ENCODE measurements around the gene INPP4A. TPM values are rescaled to one million over a fixed set of nuclear protein-coding genes. Genes with fewer than 3 reads are reported as not detected.

INPP4A gene
- polyA plus RNA-seq, 1 donor from 2014 or later: 51.4 TPM

DNA sequence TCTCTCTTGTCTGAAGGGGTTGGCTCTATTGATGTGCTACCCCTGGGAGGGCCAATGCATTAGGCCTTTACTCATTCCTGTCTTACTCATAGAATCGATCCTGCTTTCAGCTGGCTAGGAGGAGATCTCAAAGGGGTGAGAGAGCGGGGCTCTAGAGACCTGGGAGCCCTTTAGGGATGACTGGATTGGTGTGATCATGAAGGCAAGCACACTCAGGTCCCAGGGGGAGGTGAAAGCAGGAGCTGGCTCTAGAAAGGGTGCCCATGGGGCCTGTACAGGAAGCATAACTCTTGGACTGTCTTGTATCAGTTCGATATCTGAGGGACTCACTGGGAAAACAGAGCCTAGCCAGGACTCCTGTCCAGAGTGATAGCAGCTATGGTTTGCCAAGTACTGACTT lies 47.8 kb downstream of the INPP4A start:
- Histone ChIP-seq H3K4me3 (ENCODE audit: low read length) (no peak overlapping the region), H4K20me1 (ENCODE audit: insufficient read depth) (no peaks in the 10 kb centered on the region), H3K9ac (ENCODE audit: low read length) (no peak overlapping the region), H2AFZ (ENCODE audit: low read depth, low read length) (no peak overlapping the region), H3K36me3 (ENCODE audit: insufficient read depth, low read length) (no peaks in the 10 kb centered on the region), H3K4me2 (ENCODE audit: low read length) (no peak overlapping the region), H3K79me2 (replicated peaks; ENCODE audit: insufficient read depth, low read length) (peaks cover 24% of the 10 kb centered on the region), H3F3A (ENCODE audit: insufficient read depth, low read length, poor library complexity, severe bottlenecking) (no peaks in the 10 kb centered on the region), H3K27me3 (ENCODE audit: insufficient read depth, low read depth, low read length) (no peaks in the 10 kb centered on the region), H3K9me3 (ENCODE audit: low read length) (peaks cover 5% of the 10 kb centered on the region), H3K9me2 (ENCODE audit: insufficient read depth, low read length) (no peaks in the 10 kb centered on the region), H3K27ac (ENCODE audit: low read length) (no peak overlapping the region)
- no peak for TF ChIP-seq POLR2AphosphoS5 (IDR thresholded peaks at IDR 0.05)
- TF ChIP-seq, protein P1, sequence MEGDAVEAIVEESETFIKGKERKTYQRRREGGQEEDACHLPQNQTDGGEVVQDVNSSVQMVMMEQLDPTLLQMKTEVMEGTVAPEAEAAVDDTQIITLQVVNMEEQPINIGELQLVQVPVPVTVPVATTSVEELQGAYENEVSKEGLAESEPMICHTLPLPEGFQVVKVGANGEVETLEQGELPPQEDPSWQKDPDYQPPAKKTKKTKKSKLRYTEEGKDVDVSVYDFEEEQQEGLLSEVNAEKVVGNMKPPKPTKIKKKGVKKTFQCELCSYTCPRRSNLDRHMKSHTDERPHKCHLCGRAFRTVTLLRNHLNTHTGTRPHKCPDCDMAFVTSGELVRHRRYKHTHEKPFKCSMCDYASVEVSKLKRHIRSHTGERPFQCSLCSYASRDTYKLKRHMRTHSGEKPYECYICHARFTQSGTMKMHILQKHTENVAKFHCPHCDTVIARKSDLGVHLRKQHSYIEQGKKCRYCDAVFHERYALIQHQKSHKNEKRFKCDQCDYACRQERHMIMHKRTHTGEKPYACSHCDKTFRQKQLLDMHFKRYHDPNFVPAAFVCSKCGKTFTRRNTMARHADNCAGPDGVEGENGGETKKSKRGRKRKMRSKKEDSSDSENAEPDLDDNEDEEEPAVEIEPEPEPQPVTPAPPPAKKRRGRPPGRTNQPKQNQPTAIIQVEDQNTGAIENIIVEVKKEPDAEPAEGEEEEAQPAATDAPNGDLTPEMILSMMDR (IDR thresholded peaks at IDR 0.05; ENCODE audit: poor library complexity, severe bottlenecking): no peak
- TF ChIP-seq, protein P2, sequence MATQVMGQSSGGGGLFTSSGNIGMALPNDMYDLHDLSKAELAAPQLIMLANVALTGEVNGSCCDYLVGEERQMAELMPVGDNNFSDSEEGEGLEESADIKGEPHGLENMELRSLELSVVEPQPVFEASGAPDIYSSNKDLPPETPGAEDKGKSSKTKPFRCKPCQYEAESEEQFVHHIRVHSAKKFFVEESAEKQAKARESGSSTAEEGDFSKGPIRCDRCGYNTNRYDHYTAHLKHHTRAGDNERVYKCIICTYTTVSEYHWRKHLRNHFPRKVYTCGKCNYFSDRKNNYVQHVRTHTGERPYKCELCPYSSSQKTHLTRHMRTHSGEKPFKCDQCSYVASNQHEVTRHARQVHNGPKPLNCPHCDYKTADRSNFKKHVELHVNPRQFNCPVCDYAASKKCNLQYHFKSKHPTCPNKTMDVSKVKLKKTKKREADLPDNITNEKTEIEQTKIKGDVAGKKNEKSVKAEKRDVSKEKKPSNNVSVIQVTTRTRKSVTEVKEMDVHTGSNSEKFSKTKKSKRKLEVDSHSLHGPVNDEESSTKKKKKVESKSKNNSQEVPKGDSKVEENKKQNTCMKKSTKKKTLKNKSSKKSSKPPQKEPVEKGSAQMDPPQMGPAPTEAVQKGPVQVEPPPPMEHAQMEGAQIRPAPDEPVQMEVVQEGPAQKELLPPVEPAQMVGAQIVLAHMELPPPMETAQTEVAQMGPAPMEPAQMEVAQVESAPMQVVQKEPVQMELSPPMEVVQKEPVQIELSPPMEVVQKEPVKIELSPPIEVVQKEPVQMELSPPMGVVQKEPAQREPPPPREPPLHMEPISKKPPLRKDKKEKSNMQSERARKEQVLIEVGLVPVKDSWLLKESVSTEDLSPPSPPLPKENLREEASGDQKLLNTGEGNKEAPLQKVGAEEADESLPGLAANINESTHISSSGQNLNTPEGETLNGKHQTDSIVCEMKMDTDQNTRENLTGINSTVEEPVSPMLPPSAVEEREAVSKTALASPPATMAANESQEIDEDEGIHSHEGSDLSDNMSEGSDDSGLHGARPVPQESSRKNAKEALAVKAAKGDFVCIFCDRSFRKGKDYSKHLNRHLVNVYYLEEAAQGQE (IDR thresholded peaks at IDR 0.05; ENCODE audit: borderline replicate concordance): no peak
- no peak for TF ChIP-seq EP300 (conservative IDR thresholded peaks at IDR 0.05; ENCODE audit: poor library complexity, severe bottlenecking)
- TF ChIP-seq TAF1 (IDR thresholded peaks at IDR 0.05; ENCODE audit: low read depth): no peak
- TF ChIP-seq RAD21 (conservative IDR thresholded peaks at IDR 0.05): no peak
- no peak for TF ChIP-seq MXI1 (conservative IDR thresholded peaks at IDR 0.05; ENCODE audit: poor library complexity, severe bottlenecking)
- no peak for TF ChIP-seq EZH2 (IDR thresholded peaks at IDR 0.05; ENCODE audit: borderline replicate concordance, insufficient read depth, low read length, poor library complexity, severe bottlenecking)
- TF ChIP-seq SMC3 (conservative IDR thresholded peaks at IDR 0.05; ENCODE audit: poor library complexity): no peak

DNA sequence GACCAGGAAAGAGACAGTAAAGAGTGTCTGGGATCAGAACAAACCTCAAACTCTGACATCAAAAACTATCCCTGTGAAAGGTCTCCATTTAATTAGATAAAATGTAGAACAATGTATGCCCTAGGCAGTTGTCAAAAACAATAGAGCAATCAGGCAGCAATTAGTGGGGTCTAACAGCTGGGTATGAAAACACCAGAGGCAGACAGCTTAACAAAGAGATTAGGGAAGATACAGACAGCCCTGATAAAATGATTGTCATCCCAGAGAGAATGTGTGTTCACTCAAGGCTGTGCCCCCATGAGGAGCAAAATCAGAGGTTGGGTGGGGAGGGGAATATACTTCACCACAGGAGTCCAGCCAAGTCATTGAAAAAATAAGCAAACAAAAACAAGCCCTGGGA lies 50.0 kb downstream of the INPP4A start:
- H2AFZ ChIP-seq (ENCODE audit: low read depth, low read length): no peak overlapping the region
- no peaks in the 10 kb centered on the region for H3F3A ChIP-seq (ENCODE audit: insufficient read depth, low read length, poor library complexity, severe bottlenecking)
- no peak overlapping the region for H3K4me3 ChIP-seq (ENCODE audit: low read length)
- no peak overlapping the region for H3K27ac ChIP-seq (ENCODE audit: low read length)
- TF ChIP-seq POLR2AphosphoS5 (IDR thresholded peaks at IDR 0.05) (no peak), SMC3 (conservative IDR thresholded peaks at IDR 0.05; ENCODE audit: poor library complexity) (no peak), RAD21 (conservative IDR thresholded peaks at IDR 0.05) (no peak), MXI1 (conservative IDR thresholded peaks at IDR 0.05; ENCODE audit: poor library complexity, severe bottlenecking) (no peak), TAF1 (IDR thresholded peaks at IDR 0.05; ENCODE audit: low read depth) (no peak), EZH2 (IDR thresholded peaks at IDR 0.05; ENCODE audit: borderline replicate concordance, insufficient read depth, low read length, poor library complexity, severe bottlenecking) (no peak), EP300 (conservative IDR thresholded peaks at IDR 0.05; ENCODE audit: poor library complexity, severe bottlenecking) (no peak)
- TF ChIP-seq, protein P2 (IDR thresholded peaks at IDR 0.05; ENCODE audit: borderline replicate concordance): no peak
- TF ChIP-seq, protein P1 (IDR thresholded peaks at IDR 0.05; ENCODE audit: poor library complexity, severe bottlenecking): no peak
- H3K9me3 ChIP-seq (ENCODE audit: low read length): peaks cover 5% of the 10 kb centered on the region
- H3K79me2 ChIP-seq (replicated peaks; ENCODE audit: insufficient read depth, low read length): peaks cover 6% of the 10 kb centered on the region
- H3K4me2 ChIP-seq (ENCODE audit: low read length): no peak overlapping the region
- H3K36me3 ChIP-seq (ENCODE audit: insufficient read depth, low read length): no peaks in the 10 kb centered on the region
- no peaks in the 10 kb centered on the region for H3K9me2 ChIP-seq (ENCODE audit: insufficient read depth, low read length)
- no peaks in the 10 kb centered on the region for H4K20me1 ChIP-seq (ENCODE audit: insufficient read depth)
- H3K9ac ChIP-seq (ENCODE audit: low read length): no peak overlapping the region
- no peaks in the 10 kb centered on the region for H3K27me3 ChIP-seq (ENCODE audit: insufficient read depth, low read depth, low read length)
